SIG-M5 treated with dmso at 0.1 percent for 504 hours (cell line): ENCODE measurements around the gene HECW1.
"Not testable (repeated sequence)": the region's sequence is repeated elsewhere in the genome, so short reads cannot be mapped to it uniquely, and the experiment has no call there.

Experiments used
- DNase-seq: peaks from one replicate; lab custom pipeline; 2025; ENCODE audit not compliant: unreplicated experiment; lab: John Stamatoyannopoulos, UW

HECW1 gene

GRCh38 chr7:43111630-43112458 lies 603 bp upstream of the HECW1 start:
- no peak for DNase-seq

GRCh38 chr7:43112941-43113621 lies 634 bp downstream of the HECW1 start:
- no peak for DNase-seq

GRCh38 chr7:43113622-43114457 lies 1.4 kb downstream of the HECW1 start:
- DNase-seq: no peak

- DNase-seq: no peak
These were observed 2.0 kb downstream of the HECW1 start for GRCh38 chr7:43114458-43114780.

GRCh38 chr7:43116451-43116850 lies 4.0 kb downstream of the HECW1 start:
- no peak for DNase-seq

- DNase-seq: peak; percentile 46
These were observed 4.6 kb downstream of the HECW1 start for GRCh38 chr7:43117095-43117494.

GRCh38 chr7:43117861-43118260 lies 5.4 kb downstream of the HECW1 start:
- no peak for DNase-seq

- no peak for DNase-seq
These were observed 5.9 kb downstream of the HECW1 start for GRCh38 chr7:43118313-43118712.

- no peak for DNase-seq
These were observed 7.1 kb downstream of the HECW1 start for GRCh38 chr7:43119371-43120075.

- no peak for DNase-seq
These were observed 9.5 kb downstream of the HECW1 start for GRCh38 chr7:43121973-43122372.

GRCh38 chr7:43123457-43123856 lies 11.0 kb downstream of the HECW1 start:
- no peak for DNase-seq

- DNase-seq: no peak
These were observed 11.9 kb downstream of the HECW1 start for GRCh38 chr7:43124388-43124787.

- no peak for DNase-seq
These were observed 17.9 kb downstream of the HECW1 start for GRCh38 chr7:43130347-43130746.

GRCh38 chr7:43135129-43135528 lies 22.7 kb downstream of the HECW1 start:
- no peak for DNase-seq

GRCh38 chr7:43136064-43136463 lies 23.6 kb downstream of the HECW1 start:
- no peak for DNase-seq

GRCh38 chr7:43137121-43137744 lies 24.8 kb downstream of the HECW1 start:
- not testable (repeated sequence) for DNase-seq

GRCh38 chr7:43137811-43138210 lies 25.4 kb downstream of the HECW1 start:
- DNase-seq: no peak

- DNase-seq: no peak
These were observed 26.3 kb downstream of the HECW1 start for GRCh38 chr7:43138710-43139109.

- DNase-seq: no peak
These were observed 26.7 kb downstream of the HECW1 start for GRCh38 chr7:43139137-43139536.

- no peak for DNase-seq
These were observed 27.7 kb downstream of the HECW1 start for GRCh38 chr7:43140186-43140585.

GRCh38 chr7:43141091-43141490 lies 28.6 kb downstream of the HECW1 start:
- DNase-seq: no peak
